ENCODE data around the gene DLX1. TPM values are rescaled to one million over a fixed set of nuclear protein-coding genes. Genes with fewer than 3 reads are reported as not detected.
A peak's percentile ranks its signal among the peaks of the same experiment; 100 is the strongest.

DLX1 gene
- total and polyA plus RNA-seq, 9 of the 15 experiments (the other 6 are each of a cell fraction or from before 2014, with no cell fraction given) = 1.9 to 26.2 (median 9.6) TPM

DNA sequence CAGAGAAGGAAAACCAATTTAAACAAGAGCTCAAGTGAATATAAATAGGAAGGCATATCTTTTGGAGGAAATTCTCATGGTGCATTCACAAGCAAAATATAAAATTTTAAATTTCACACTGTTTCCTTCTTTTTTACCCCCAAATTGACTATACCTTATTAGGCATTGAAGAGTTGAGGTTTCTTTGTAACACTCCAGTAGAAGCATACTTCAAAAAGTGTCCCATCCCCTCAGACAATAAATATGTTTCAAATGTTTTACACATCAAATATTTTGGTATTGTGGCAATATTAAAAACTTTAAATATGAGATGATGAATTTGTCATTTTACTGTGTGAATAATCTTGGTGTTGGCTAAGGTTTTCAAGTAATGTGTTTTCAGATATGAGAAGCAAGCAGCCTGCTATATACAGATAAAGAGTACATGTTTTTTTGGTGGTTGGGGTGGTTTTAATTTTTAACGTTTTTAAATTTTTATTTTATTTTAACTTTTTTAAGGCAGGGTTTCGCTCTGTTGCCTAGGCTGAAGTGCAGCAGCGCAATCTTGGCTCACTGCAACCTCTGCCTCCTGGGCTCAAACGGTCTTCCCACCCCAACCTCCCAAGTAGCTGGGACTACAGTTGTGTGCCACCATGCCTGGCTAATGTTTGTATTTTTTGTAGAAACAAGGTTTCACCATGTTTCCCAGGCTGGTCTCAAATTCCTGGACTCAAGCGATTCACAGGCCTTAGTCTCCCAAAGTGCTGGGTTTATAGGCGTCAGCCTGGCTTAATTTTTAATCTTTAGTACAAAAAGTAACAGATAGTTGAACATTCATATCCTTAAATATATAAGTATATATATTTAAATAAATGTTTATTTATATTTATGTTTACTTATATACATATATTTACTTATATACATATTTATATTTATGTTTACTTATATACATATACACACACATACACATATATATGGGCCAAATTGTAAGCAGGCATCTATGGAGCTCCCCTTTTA lies 36.5 kb upstream of the DLX1 start (continued):
- TF ChIP-seq SAFB2 (IDR thresholded peaks at IDR 0.05; ENCODE audit: borderline replicate concordance, low read depth, low read length, severe bottlenecking) = no peak
- no peak for TF ChIP-seq THRA (IDR thresholded peaks at IDR 0.05)
- TF ChIP-seq, protein P1, sequence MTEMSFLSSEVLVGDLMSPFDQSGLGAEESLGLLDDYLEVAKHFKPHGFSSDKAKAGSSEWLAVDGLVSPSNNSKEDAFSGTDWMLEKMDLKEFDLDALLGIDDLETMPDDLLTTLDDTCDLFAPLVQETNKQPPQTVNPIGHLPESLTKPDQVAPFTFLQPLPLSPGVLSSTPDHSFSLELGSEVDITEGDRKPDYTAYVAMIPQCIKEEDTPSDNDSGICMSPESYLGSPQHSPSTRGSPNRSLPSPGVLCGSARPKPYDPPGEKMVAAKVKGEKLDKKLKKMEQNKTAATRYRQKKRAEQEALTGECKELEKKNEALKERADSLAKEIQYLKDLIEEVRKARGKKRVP (CRISPR knock-in tag; IDR thresholded peaks at IDR 0.05) = peak; percentile 21; the same call in 1 of the 2 replicates
- TF ChIP-seq GATAD2A (IDR thresholded peaks at IDR 0.05) = no peak
- peak; percentile 71 for TF ChIP-seq SMARCE1 (IDR thresholded peaks at IDR 0.05)
- 0 out of 2 replicates have a peak, but pooled peaks have one; percentile 11 for TF ChIP-seq ZNF445 (CRISPR knock-in tag; IDR thresholded peaks at IDR 0.05; ENCODE audit: low read depth)
- peak; percentile 73 for TF ChIP-seq BRD9 (IDR thresholded peaks at IDR 0.05; ENCODE audit: low read depth, partially characterized antibody)
- TF ChIP-seq ATF7 (IDR thresholded peaks at IDR 0.05) = no peak
- TF ChIP-seq CBFA2T3 (IDR thresholded peaks at IDR 0.05) = peak; percentile 86
- no peak for TF ChIP-seq HOMEZ (CRISPR knock-in tag; IDR thresholded peaks at IDR 0.05)
- no peak for TF ChIP-seq SRSF9 (IDR thresholded peaks at IDR 0.05; ENCODE audit: borderline replicate concordance, low read depth, low read length)
- TF ChIP-seq TFE3 (CRISPR knock-in tag; IDR thresholded peaks at IDR 0.05) = no peak
- TF ChIP-seq, protein P2, sequence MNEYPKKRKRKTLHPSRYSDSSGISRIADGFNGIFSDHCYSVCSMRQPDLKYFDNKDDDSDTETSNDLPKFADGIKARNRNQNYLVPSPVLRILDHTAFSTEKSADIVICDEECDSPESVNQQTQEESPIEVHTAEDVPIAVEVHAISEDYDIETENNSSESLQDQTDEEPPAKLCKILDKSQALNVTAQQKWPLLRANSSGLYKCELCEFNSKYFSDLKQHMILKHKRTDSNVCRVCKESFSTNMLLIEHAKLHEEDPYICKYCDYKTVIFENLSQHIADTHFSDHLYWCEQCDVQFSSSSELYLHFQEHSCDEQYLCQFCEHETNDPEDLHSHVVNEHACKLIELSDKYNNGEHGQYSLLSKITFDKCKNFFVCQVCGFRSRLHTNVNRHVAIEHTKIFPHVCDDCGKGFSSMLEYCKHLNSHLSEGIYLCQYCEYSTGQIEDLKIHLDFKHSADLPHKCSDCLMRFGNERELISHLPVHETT (CRISPR knock-in tag; conservative IDR thresholded peaks at IDR 0.05 in 1 of 2, IDR thresholded peaks at IDR 0.05 in 1 of 2) = peak in 1 of 2 experiments; percentile 44; a peak in 2 of 4 replicates
- no peak for TF ChIP-seq HMG20B (CRISPR knock-in tag; IDR thresholded peaks at IDR 0.05)
- no peak for TF ChIP-seq BHLHE40 (IDR thresholded peaks at IDR 0.05; ENCODE audit: low read length)
- no peak for TF ChIP-seq MCM2 (IDR thresholded peaks at IDR 0.05; ENCODE audit: low read depth)
- TF ChIP-seq ZNF311 (CRISPR knock-in tag; IDR thresholded peaks at IDR 0.05) = 0 out of 2 replicates have a peak, but pooled peaks have one; percentile 11
- no peak for TF ChIP-seq DDX20 (tag; IDR thresholded peaks at IDR 0.05; ENCODE audit: low read depth)

Measured in K562 (cell line).